HCT116 (cell line): ENCODE measurements around the gene RUNX1. TPM values are rescaled to one million over a fixed set of nuclear protein-coding genes. Genes with fewer than 3 reads are reported as not detected.

Source experiments
- ATAC-seq: fragments of 200-7000 bp; cut with Tn5 transposase; 2 replicates; pipeline ENCODE4 v1.9.1; 2020; ENCODE audit warnings: mild to moderate bottlenecking, moderate library complexity
- BruUV-seq: library from RNA; stranded (reverse); fragments of 400-500 nt; replicated peaks from 2 replicates; lab custom pipeline; 2021; lab: Mats Ljungman, UMichigan
- CTCF ChIA-PET: fragments of 300-600 bp; sonication (Branson Sonifier 250); formaldehyde crosslinking; loops from one replicate; lab custom pipeline; 2021; ENCODE audit warnings: antibody characterized with exemption; lab: Charles Lee
- POLR2A ChIA-PET: fragments of 300-600, 350-600 bp; sonication (Branson Sonifier 250); formaldehyde crosslinking; loops from one replicate; lab custom pipeline; 2021; ENCODE audit warnings: antibody characterized with exemption; lab: Charles Lee
- RAD21 ChIA-PET, 2 experiments: fragments of 300-600 bp; sonication (Branson Sonifier 250); formaldehyde crosslinking; loops; one replicate each; lab custom pipeline; 2023; ENCODE audit warnings: low total read pairs in 2 of 2; ENCODE audit not compliant: uncharacterized antibody in 2 of 2, unreplicated experiment in 2 of 2, low non-redundant PET in 1 of 2; lab: Charles Lee
- DNase-seq: peaks from one replicate; pipeline ENCODE4 v3.0.0-alpha.2; 2010; ENCODE audit warnings: low read depth, low spot score
- H2AFZ ChIP-seq: fragments of 200-600 bp; shearing (Covaris generic), sonication (generic); 2 replicates; pipeline ENCODE4 v1.6.1; 2017; ENCODE audit warnings: low read depth, mixed run types, mixed read lengths, antibody characterized with exemption, low read length; ENCODE audit not compliant: poor library complexity, severe bottlenecking
- H3K27ac ChIP-seq: 2 replicates; pipeline ENCODE4 v1.5.1; 2012; ENCODE audit warnings: low read depth, low read length
- H3K27me3 ChIP-seq: fragments of 200-600 bp; sonication (generic); 2 replicates; pipeline ENCODE4 v1.6.1; 2016; ENCODE audit warnings: mixed run types, low read length, mixed read lengths; ENCODE audit not compliant: insufficient read depth
- H3K36me3 ChIP-seq, 2 experiments: fragments of 200-500 bp in 1 of 2; fragments of 200-600 bp in 1 of 2; sonication (Bioruptor generic) in 1 of 2; sonication (generic) in 1 of 2; 2 replicates each; pipeline versions ENCODE4 v1.5.1 to v1.6.1; 2014 to 2016; ENCODE audit warnings: low read length in 2 of 2, inconsistent platforms in 1 of 2, mixed read lengths in 1 of 2, mixed run types in 1 of 2; ENCODE audit not compliant: insufficient read depth in 2 of 2, control insufficient read depth in 1 of 2
- H3K4me1 ChIP-seq, 2 experiments: fragments of 200-600 bp in 1 of 2; sonication (generic) in 1 of 2; 2 replicates each; pipeline versions ENCODE4 v1.5.1 to v1.6.1; 2012 to 2017; ENCODE audit warnings: low read length in 2 of 2, inconsistent platforms in 1 of 2, mild to moderate bottlenecking in 1 of 2, mixed read lengths in 1 of 2, mixed run types in 1 of 2, moderate library complexity in 1 of 2; ENCODE audit not compliant: insufficient read depth in 2 of 2, control insufficient read depth in 1 of 2
- H3K4me2 ChIP-seq: fragments of 200-600 bp; sonication (generic); 2 replicates; pipeline ENCODE4 v1.6.1; 2017; ENCODE audit warnings: mixed run types, low read length, mixed read lengths
- H3K4me3 ChIP-seq, 2 experiments: fragments of 200-600 bp in 1 of 2; sonication (generic) in 1 of 2; replicated peaks in 1 of 2; 2 replicates each; pipeline ENCODE4 v1.5.1; 2011 to 2016; ENCODE audit warnings: low read length in 2 of 2, control low read depth in 1 of 2, low read depth in 1 of 2, mild to moderate bottlenecking in 1 of 2, mixed read lengths in 1 of 2, mixed run types in 1 of 2
- H3K79me2 ChIP-seq: fragments of 200-600 bp; sonication (generic); 2 replicates; pipeline ENCODE4 v1.6.1; 2017; ENCODE audit warnings: mild to moderate bottlenecking, mixed run types, low read length, moderate library complexity, mixed read lengths; ENCODE audit not compliant: insufficient read depth
- H3K9ac ChIP-seq: fragments of 200-600 bp; sonication (generic); 2 replicates; pipeline ENCODE4 v1.6.1; 2016; ENCODE audit warnings: low read length, mixed read lengths
- H3K9me2 ChIP-seq: fragments of 200-600 bp; sonication (generic), shearing (Covaris generic); 2 replicates; pipeline ENCODE4 v1.6.1; 2017; ENCODE audit warnings: mixed run types, mild to moderate bottlenecking, moderate library complexity; ENCODE audit not compliant: insufficient read depth
- H3K9me3 ChIP-seq, 2 experiments: fragments of 200-500 bp in 1 of 2; fragments of 200-600 bp in 1 of 2; sonication (Bioruptor generic) in 1 of 2; sonication (generic) in 1 of 2; 2 replicates each; pipeline ENCODE4 v1.6.1; 2014 to 2017; ENCODE audit warnings: low read length in 2 of 2, mixed read lengths in 2 of 2, inconsistent platforms in 1 of 2, low read depth in 1 of 2, mild to moderate bottlenecking in 1 of 2, mixed run types in 1 of 2, moderate library complexity in 1 of 2; ENCODE audit not compliant: control insufficient read depth in 1 of 2, insufficient read depth in 1 of 2
- H4K20me1 ChIP-seq: fragments of 200-600 bp; sonication (generic), shearing (Covaris generic); 2 replicates; pipeline ENCODE4 v1.6.1; 2017; ENCODE audit warnings: mixed run types, mild to moderate bottlenecking, moderate library complexity; ENCODE audit not compliant: insufficient read depth
- CBX3 ChIP-seq: IDR thresholded peaks from 2 replicates; pipeline ENCODE4 v1.6.1; 2012; ENCODE audit warnings: low read depth
- CEBPB ChIP-seq: IDR thresholded peaks from 2 replicates; pipeline ENCODE4 v1.6.1; 2012; ENCODE audit warnings: low read depth
- EGR1 ChIP-seq: IDR thresholded peaks from 2 replicates; pipeline ENCODE4 v1.6.1; 2012; ENCODE audit warnings: low read depth
- ELF1 ChIP-seq: IDR thresholded peaks from 2 replicates; pipeline ENCODE4 v1.6.1; 2012; ENCODE audit warnings: low read depth, borderline replicate concordance
- EZH2 ChIP-seq: fragments of 200-600 bp; sonication (generic); IDR thresholded peaks from 2 replicates; pipeline ENCODE4 v1.6.1; 2017; ENCODE audit warnings: antibody characterized with exemption, mixed run types
- EZH2phosphoT487 ChIP-seq: fragments of 200-600 bp; IDR thresholded peaks from 2 replicates; pipeline ENCODE4 v1.6.1; 2018; ENCODE audit warnings: antibody characterized with exemption, borderline replicate concordance
- FOSL1 ChIP-seq: IDR thresholded peaks from 2 replicates; pipeline ENCODE4 v1.6.1; 2012; ENCODE audit warnings: low read depth
- JUND ChIP-seq: IDR thresholded peaks from 2 replicates; pipeline ENCODE4 v1.6.1; 2012
- POLR2A ChIP-seq: IDR thresholded peaks from 2 replicates; pipeline ENCODE4 v1.7.0; 2011; ENCODE audit warnings: borderline replicate concordance; ENCODE audit not compliant: insufficient read depth, insufficient read length; ENCODE audit errors: extremely low read depth
- SIN3A ChIP-seq: IDR thresholded peaks from 2 replicates; pipeline ENCODE4 v1.6.1; 2012; ENCODE audit warnings: low read depth
- SP1 ChIP-seq: IDR thresholded peaks from 2 replicates; pipeline ENCODE4 v1.6.1; 2012; ENCODE audit warnings: low read depth
- TCF7L2 ChIP-seq: IDR thresholded peaks from 2 replicates; pipeline ENCODE4 v1.7.0; 2011; ENCODE audit warnings: borderline replicate concordance, inconsistent platforms; ENCODE audit not compliant: insufficient read depth, insufficient read length; ENCODE audit errors: extremely low read depth
- ZBTB33 ChIP-seq: IDR thresholded peaks from 2 replicates; pipeline ENCODE4 v1.6.1; 2011; ENCODE audit warnings: mild to moderate bottlenecking, low read length, moderate library complexity; ENCODE audit not compliant: insufficient replicate concordance; ENCODE audit errors: extremely low read depth
- intact Hi-C: fragments of 100-400 bp; cut with micrococcal nuclease; formaldehyde crosslinking; loops from 2 replicates; pipeline ENCODE4 v1.10.0; 2022
- total RNA-seq: library from RNA; stranded (reverse); gene quantifications from one replicate; pipeline ENCODE4 v1.2.1, GENCODE V29; 2021; ENCODE audit not compliant: unreplicated experiment
- TF ChIP-seq, protein P1 (sequence below): IDR thresholded peaks from 2 replicates; pipeline ENCODE4 v1.6.1; 2012

Gene RUNX1
- total RNA-seq, 1 experiment from 2014 or later, result 33.5 TPM

GRCh38 chr21:34815831-34816705 lies 233.0 kb downstream of the RUNX1 start:
- ChIA-PET POLR2A (no interaction called here), CTCF (no interaction called here), RAD21 (no interaction called here)
- no peaks in the 10 kb centered on the region for H4K20me1 ChIP-seq
- no TSS peak for BruUV-seq
- H3K4me2 ChIP-seq, result no peak overlapping the region
- H3K9me2 ChIP-seq, result no peaks in the 10 kb centered on the region
- H3K4me1 ChIP-seq, result peaks cover 28 to 57% of the 10 kb centered on the region in 2 experiments
- H3K9me3 ChIP-seq, result no peaks in the 10 kb centered on the region
- H3K79me2 ChIP-seq, result no peaks in the 10 kb centered on the region
- H2AFZ ChIP-seq, result no peak overlapping the region
- H3K27me3 ChIP-seq, result no peaks in the 10 kb centered on the region
- TF ChIP-seq CEBPB (no peak), JUND (no peak), POLR2A (no peak), FOSL1 (no peak), EZH2phosphoT487 (no peak), ELF1 (no peak), SP1 (no peak), TCF7L2 (no peak)
- TF ChIP-seq, protein P1, sequence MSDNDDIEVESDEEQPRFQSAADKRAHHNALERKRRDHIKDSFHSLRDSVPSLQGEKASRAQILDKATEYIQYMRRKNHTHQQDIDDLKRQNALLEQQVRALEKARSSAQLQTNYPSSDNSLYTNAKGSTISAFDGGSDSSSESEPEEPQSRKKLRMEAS, result no peak
- DNase-seq (no peak), ATAC-seq (no peak)
- H3K4me3 ChIP-seq, result no peak overlapping the region
- H3K36me3 ChIP-seq, result 0 out of 4 replicates have a peak, but pooled peaks cover 0 to 9% of the 10 kb centered on the region in 2 experiments
- H3K9ac ChIP-seq, result no peak overlapping the region
- intact Hi-C loops, result no loop called here
- H3K27ac ChIP-seq, result no peak overlapping the region

DNA sequence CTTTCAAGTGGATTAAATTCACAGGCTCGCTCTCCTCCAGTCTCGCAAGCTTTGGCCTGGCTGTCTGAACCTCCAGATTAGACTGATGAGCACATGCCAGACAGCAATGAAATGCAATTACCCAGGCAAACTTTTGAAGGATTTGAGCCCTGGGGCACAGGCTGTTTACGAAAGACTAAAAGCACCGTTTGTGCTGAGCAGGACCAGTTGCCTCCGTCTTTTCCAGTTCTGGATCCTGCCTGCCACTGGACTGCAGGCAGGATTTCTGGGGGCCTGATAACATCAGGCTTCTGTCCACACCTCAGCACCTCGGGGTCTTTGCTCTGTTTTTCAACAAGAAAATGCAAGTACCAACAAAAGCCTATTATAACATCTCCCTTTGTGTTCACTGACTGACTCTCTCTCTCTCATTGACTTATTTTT lies 234.6 kb downstream of the RUNX1 start:
- Histone ChIP-seq H3K79me2 (no peaks in the 10 kb centered on the region), H3K9me2 (no peaks in the 10 kb centered on the region), H3K27ac (no peak overlapping the region), H3K9me3 (no peaks in the 10 kb centered on the region), H4K20me1 (no peaks in the 10 kb centered on the region), H3K4me1 (peaks cover 35 to 61% of the 10 kb centered on the region in 2 experiments), H3K27me3 (no peaks in the 10 kb centered on the region), H3K4me2 (no peak overlapping the region), H3K9ac (no peak overlapping the region), H2AFZ (no peak overlapping the region), H3K4me3 (no peak overlapping the region), H3K36me3 (0 out of 4 replicates have a peak, but pooled peaks cover 0 to 9% of the 10 kb centered on the region in 2 experiments)
- CTCF ChIA-PET, result no interaction called here
- BruUV-seq, result no TSS peak
- ATAC-seq, result no peak
- intact Hi-C loops, result no loop called here
- RAD21 ChIA-PET, result no interaction called here
- POLR2A ChIA-PET, result no interaction called here
- no peak for DNase-seq
- TF ChIP-seq, protein P1, result no peak
- no peak for TF ChIP-seq SIN3A
- TF ChIP-seq ZBTB33, result no peak
- no peak for TF ChIP-seq SP1
- no peak for TF ChIP-seq EZH2
- no peak for TF ChIP-seq FOSL1
- TF ChIP-seq CBX3, result no peak
- no peak for TF ChIP-seq EGR1
